Lower lobe of right lung (tissue), 2 donors: ENCODE data around the gene UBE2M. TPM values are rescaled to one million over a fixed set of nuclear protein-coding genes. Genes with fewer than 3 reads are reported as not detected.
"Not testable (repeated sequence)": the region's sequence is repeated elsewhere in the genome, so short reads cannot be mapped to it uniquely, and the experiment has no call there.

Experiments used
- ATAC-seq, 2 donors: fragments of 200-7000 bp; cut with Tn5 transposase; one replicate each; pipeline ENCODE4 v1.9.1; 2020 to 2022; ENCODE audit warnings: mild to moderate bottlenecking in 2 of 2, moderate library complexity in 2 of 2
- DNase-seq: peaks from one replicate; pipeline ENCODE4 v3.0.0-alpha.2; 2020
- H3K27ac ChIP-seq: fragments of 200-600 bp; one replicate; pipeline ENCODE4 v1.8.0; 2022
- H3K27me3 ChIP-seq: fragments of 200-600 bp; one replicate; pipeline ENCODE4 v1.8.0; 2022; ENCODE audit warnings: low read depth
- H3K36me3 ChIP-seq: fragments of 200-600 bp; one replicate; pipeline ENCODE4 v1.8.0; 2022; ENCODE audit warnings: mild to moderate bottlenecking
- H3K4me1 ChIP-seq: fragments of 200-600 bp; one replicate; pipeline ENCODE4 v1.8.0; 2022
- H3K4me3 ChIP-seq: fragments of 200-600 bp; one replicate; pipeline ENCODE4 v1.8.0; 2022; ENCODE audit warnings: mild to moderate bottlenecking
- H3K9me3 ChIP-seq: fragments of 200-600 bp; one replicate; pipeline ENCODE4 v1.8.0; 2022
- CTCF ChIP-seq: fragments of 200-600 bp; IDR thresholded peaks from one replicate; pipeline ENCODE4 v1.8.0; 2022; ENCODE audit warnings: antibody characterized with exemption, mild to moderate bottlenecking
- intact Hi-C: fragments of 100-400 bp; cut with DNase I; formaldehyde crosslinking; loops from one replicate; pipeline ENCODE4 v1.11.0; 2022
- long read RNA-seq: library from polyadenylated mRNA; unstranded; transcript quantifications from one replicate; pipeline ENCODE4 v2.0.0, GENCODE V29; 2021
- total RNA-seq: library from RNA; stranded (reverse); fragmentation: NEBNext Ultra II Directional; extraction: Animal tissue kit (Norgen Biotek cat#: 25700); gene quantifications from one replicate; pipeline ENCODE4 v1.2.1, GENCODE V29; 2021
- donor health status: DM: no; HTN: yes; CAD: no; lungs with severe emphysema.

The UBE2M gene
- total RNA-seq, result 50.4 TPM
- long read RNA-seq, transcript UBE2M-201 (6 exons, 1,508 nt), result major isoform, 101 of 108 reads
- long read RNA-seq, partial matches to known transcripts, result 2 of 108 reads
- long read RNA-seq, other reads (novel, unspliced or antisense), result 5 of 108 reads

GRCh38 chr19:58558066-58558622 is at the start of gene UBE2M:
TSS of gene UBE2M (minus strand) at chr19:58558611. CDS start at chr19:58558381, 230 bp downstream.
- peak within 1 kb of the TSS; percentile 99 for H3K27ac ChIP-seq
- no peaks in the 10 kb centered on the region for H3K9me3 ChIP-seq
- H3K4me3 ChIP-seq, result peak within 1 kb of the TSS; percentile 66
- no peak for TF ChIP-seq CTCF
- peaks cover 6% of the 10 kb centered on the region for H3K27me3 ChIP-seq
- DNase-seq (peak; percentile 83), ATAC-seq (no peak)
- peaks cover 27% of the 10 kb centered on the region for H3K36me3 ChIP-seq
- intact Hi-C loops, result no loop called here
- H3K4me1 ChIP-seq, result peaks cover 57% of the 10 kb centered on the region

GRCh38 chr19:58607213-58607612 is 48.8 kb upstream of the UBE2M start:
- intact Hi-C loops, H3K27me3 ChIP-seq, DNase-seq, H3K4me1 ChIP-seq, ATAC-seq, H3K27ac ChIP-seq, H3K36me3 ChIP-seq, H3K4me3 ChIP-seq, H3K9me3 ChIP-seq: not testable (repeated sequence)

- TF ChIP-seq CTCF, result peak; percentile 27
- H3K27me3 ChIP-seq, DNase-seq, H3K36me3 ChIP-seq, H3K9me3 ChIP-seq, H3K4me1 ChIP-seq, H3K4me3 ChIP-seq, H3K27ac ChIP-seq, intact Hi-C loops, ATAC-seq: not testable (repeated sequence)
Observed at GRCh38 chr19:58606251-58606896, 48.0 kb upstream of the UBE2M start.

- ATAC-seq, result no peak
- no peak for TF ChIP-seq CTCF
- no peak for DNase-seq
Observed at GRCh38 chr19:58586133-58586765, 27.8 kb upstream of the UBE2M start.

GRCh38 chr19:58585442-58586132 is 27.2 kb upstream of the UBE2M start:
- no peak for ATAC-seq
- Histone ChIP-seq H3K9me3 (no peaks in the 10 kb centered on the region), H3K4me3 (no peak overlapping the region), H3K27ac (no peak overlapping the region), H3K4me1 (peaks cover 8% of the 10 kb centered on the region), H3K36me3 (peaks cover 33% of the 10 kb centered on the region), H3K27me3 (no peaks in the 10 kb centered on the region)
- intact Hi-C loops, result no loop called here
- DNase-seq, result no peak
- TF ChIP-seq CTCF, result no peak

More at GRCh38 chr19:58586133-58586765, 27.8 kb upstream of the UBE2M start:
- intact Hi-C loops, result no loop called here
- Histone ChIP-seq H3K36me3 (peaks cover 33% of the 10 kb centered on the region), H3K4me1 (peaks cover 4% of the 10 kb centered on the region), H3K4me3 (no peak overlapping the region), H3K27ac (no peak overlapping the region), H3K9me3 (no peaks in the 10 kb centered on the region), H3K27me3 (no peaks in the 10 kb centered on the region)
